Right ventricle myocardium inferior (tissue), 1 donor: ENCODE measurements around the gene MRPS31. TPM values are rescaled to one million over a fixed set of nuclear protein-coding genes. Genes with fewer than 3 reads are reported as not detected.
"Not testable (repeated sequence)": the region's sequence is repeated elsewhere in the genome, so short reads cannot be mapped to it uniquely, and the experiment has no call there.

ENCODE experiments used
- ATAC-seq: fragments of 200-7000 bp; cut with Tn5 transposase; one replicate; pipeline ENCODE4 v1.9.1; 2020; ENCODE audit warnings: mild to moderate bottlenecking, moderate library complexity
- DNase-seq: peaks from one replicate; pipeline ENCODE4 v3.0.0; 2021; ENCODE audit errors: missing footprints
- intact Hi-C: fragments of 100-400 bp; cut with DNase I; formaldehyde crosslinking; loops from one replicate; pipeline ENCODE4 v1.11.0; 2022
- total RNA-seq: library from RNA; stranded (reverse); fragmentation: NEBNext Ultra II Directional; extraction: Animal tissue kit (Norgen Biotek cat#: 25700); gene quantifications from one replicate; pipeline ENCODE4 v1.2.1, GENCODE V29; 2021
- donor health status: DM: no; HTN: yes; CAD: no; lungs with severe emphysema.

Gene MRPS31
- total RNA-seq, 1 donor from 2014 or later = 30.0 TPM

DNA sequence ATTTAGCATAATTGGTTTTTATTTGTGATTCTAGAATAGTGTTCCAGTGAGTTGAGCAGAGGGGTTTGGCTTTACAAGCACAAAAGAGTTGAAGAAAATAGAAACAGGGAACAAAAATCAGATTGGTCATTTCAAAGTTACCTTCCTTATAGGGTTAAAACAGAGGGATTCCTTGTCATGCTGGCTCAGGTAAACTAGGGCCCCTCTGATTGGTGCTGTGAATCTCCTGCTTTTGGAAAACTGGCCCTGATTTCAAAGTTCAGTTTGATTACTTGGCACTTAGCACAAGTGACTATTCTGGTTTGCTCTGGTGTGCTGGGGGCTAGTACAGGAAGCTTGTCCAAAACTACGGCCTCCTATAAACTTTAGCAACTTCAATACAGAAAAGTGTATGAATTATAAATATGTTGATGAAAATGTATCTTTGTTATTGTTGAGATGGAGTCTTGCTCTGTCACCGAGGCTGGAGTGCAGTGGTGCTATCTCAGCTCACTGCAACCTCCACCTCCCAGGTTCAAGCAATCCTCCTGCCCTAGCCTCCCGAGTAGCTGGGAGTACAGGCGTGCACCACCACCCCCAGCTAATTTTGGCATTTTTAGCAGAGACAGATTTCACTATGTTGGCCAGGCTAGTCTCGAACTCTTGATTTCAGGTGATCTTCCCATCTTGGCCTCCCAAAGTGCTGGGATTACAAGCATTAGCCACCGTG lies 1.9 kb upstream of the MRPS31 start:
- intact Hi-C loops = loop anchor here (10.0 kb wide), 1 partner anchor 1738 kb away; the partner anchor contains the start of genes NHLRC3 and PROSER1
- ATAC-seq (no peak), DNase-seq (no peak)

DNA sequence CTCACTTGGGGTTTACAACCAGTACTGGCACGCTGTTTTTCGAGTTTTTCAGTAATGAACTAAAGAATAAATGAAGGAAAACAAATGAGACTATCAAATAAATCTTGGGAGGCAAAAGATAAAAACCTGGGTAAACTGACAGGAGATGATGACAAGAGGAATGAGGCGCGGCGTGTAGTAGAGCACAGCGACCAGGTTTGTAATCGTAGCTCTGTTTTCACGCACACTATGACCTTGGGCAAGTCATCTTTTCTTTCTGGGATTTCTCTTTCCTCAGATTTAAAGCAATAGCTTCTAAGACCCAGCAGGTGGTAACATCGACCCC lies 419 bp downstream of the MRPS31 start:
- intact Hi-C loops = loop anchor here (10.0 kb wide), 1 partner anchor 1736 kb away; the partner anchor contains the start of genes NHLRC3 and PROSER1
- DNase-seq = no peak
- no peak for ATAC-seq

DNA sequence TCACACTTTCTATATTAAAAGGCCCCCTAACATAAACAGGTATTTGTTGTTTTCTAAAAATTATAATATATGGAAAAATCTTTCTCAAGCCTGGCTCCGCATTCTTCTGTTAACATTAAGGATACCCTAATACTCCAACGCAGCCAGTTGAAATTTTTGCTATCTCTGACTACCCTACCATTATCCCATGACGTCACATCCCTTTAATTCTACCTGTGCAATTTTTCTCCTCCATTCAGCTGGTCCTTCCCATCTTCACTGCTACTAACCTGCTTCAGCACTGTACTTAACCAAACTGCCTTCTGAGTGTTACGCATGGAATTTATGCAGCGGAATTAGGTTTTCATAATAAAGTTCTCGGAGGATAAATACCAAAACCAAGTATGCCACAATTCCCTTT lies 1.0 kb downstream of the MRPS31 start:
- intact Hi-C loops = loop anchor here (10.0 kb wide), 1 partner anchor 1735 kb away; the partner anchor contains the start of genes NHLRC3 and PROSER1
- DNase-seq = no peak
- no peak for ATAC-seq

DNA sequence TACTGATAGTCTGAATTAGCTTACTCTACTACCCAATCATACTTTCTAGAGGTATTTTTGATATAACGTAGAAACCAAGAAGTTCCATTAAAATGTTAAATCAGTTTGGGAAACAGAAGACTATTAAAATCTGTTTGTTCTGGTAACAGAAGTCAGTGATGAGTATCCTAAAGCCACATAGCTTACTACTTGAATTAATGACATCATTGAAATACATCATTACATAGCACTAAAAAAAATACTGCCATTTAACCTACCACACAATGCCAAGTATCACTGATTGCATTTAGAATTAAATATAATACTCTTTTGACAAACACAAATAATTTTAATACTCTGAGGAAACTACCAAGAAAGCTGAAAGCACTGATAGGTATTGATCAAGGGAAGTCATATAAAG lies 5.4 kb downstream of the MRPS31 start:
- ATAC-seq = no peak
- intact Hi-C loops = no loop called here
- no peak for DNase-seq

DNA sequence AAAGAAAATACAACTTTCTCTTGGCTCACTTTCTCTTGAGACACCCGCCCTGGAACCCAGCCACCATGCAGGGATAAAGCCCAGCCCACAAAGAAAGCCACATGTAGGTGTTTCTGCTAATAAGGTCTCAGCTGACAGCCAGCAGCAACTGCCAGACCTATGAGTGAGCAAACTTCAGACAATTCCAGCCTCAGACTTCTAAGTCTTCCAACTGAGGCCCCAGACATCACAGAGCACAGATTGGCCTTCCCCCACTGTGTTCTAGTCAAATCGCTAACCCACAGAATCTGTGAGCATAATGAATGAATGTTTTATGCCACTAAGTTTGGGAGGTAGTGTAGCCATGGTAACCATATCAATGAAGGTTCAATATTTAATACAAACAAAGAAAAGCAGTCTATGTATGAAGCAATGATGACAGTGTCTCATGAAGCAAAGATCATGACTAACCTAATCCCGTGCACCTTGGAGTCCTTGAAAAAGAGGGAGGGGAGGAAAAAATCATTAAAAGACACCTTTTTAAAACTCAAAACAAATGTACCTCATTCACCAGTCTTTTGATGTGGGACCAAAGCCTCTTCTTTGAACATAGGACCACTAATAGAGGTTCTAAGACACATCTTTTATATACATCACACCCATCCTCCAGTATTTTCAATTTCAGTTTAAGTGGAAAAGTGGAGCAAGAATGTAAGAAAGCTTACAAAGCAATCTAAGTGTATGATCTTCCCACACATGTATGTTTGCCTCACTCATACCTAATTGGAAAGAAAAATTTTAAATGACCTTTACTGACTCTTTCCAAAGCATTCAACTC lies 6.2 kb downstream of the MRPS31 start:
- ATAC-seq (no peak), DNase-seq (no peak)
- intact Hi-C loops = no loop called here

DNA sequence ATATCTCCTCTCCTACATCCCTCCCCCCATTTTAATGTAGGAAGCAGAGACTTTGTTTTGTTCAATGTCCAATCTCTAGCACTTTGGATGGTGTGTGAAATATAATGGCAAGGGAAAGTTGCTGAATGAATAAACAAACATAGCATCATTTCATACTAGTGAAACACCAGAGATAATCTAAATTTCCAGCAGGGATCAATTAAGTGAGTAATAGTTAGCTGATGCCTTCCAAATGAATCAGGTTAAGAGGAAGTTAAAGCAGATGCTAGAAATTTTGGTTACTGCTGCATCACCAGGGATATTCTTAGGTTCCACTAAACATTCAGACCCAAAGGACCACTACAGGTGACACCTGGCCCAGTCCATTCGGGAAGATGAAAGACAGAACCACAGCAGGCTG lies 8.1 kb downstream of the MRPS31 start:
- ATAC-seq (no peak), DNase-seq (no peak)
- intact Hi-C loops = no loop called here

DNA sequence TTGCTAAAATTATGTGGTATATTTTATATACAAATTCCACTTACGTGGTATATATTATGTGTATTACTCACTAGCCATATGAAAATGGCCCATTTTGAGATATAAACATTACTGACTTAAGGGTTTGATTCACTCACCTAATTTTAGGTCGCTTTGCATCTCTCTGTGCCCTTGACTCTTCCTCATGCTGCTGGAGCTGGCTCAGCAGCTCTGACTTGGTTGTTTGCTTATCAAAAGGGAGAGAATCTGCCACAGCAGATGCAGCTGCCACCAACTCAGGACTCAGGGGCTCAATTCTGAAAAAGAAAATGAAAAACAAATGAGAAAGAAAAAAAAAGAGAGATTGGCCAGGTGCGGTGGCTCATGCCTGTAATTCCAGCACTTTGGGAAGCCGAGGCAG lies 12.2 kb downstream of the MRPS31 start:
- intact Hi-C loops = no loop called here
- no peak for ATAC-seq

DNA sequence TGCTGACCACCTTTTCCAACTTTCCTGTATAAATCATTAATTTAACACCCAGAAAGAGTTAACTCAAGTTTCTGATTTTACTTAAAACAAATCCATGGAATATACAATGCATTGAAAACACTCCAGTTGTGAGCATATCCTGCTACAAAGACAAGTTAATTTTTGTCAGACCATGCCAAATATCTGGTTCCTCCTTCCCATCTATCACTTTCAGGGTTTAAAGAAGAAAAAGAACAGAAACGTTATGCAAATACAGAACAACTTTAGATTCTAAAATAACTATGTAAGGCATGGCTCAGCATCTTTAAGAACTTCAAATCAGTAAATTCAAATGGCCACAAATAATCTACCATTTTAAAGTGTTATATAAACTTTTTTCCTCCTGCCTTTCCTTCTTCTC lies 14.9 kb downstream of the MRPS31 start:
- DNase-seq (no peak), ATAC-seq (no peak)
- intact Hi-C loops = no loop called here

More for the DNA sequence above, 12.2 kb downstream of the MRPS31 start:
- DNase-seq = no peak

DNA sequence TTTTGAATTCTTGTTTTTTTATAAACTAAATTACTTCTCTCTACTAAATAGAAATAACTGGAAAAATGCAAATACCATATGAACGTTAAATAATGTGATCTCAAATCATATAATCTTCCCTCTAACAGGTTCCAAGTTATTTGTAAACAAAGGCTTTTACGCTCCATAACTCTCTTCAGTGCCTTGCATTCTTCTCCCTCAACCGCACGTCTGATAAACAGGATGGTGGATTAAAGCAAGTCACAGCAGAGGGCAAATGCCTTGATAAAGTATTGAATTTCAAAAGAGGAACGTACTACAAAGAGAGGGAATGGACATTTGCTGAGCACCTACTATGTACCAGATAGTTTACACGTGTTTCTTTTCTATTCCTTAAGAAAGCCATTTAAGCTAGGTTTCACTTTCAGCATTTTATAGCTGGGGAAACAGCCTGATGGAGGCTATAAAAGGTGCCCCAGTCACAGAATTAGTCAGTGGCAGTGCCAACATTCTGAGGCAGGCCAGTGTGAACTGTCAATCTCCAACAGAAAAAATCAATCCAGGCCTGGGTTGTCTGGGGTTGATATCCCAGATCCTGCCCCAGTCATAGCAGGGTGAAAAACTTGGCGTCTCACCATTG lies 15.8 kb downstream of the MRPS31 start:
- intact Hi-C loops = no loop called here
- ATAC-seq = no peak
- no peak for DNase-seq

DNA sequence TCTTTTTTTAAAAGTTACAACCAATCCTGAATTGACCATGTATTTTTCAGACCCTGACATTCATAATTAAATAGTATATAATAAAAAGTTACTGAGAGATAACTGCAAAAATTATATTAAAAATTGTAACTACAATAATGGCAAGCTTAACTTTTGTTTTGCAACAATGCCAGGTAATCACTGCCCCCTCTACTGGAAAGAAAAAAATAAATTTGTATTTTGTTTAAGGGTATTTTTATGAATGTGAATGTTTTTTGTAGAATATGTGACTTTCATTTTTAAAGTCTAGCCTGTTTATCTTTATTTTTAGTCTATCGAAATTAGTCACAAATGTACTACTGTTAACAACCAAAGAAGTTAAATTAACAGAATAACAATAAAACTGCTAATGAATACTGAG lies 21.7 kb downstream of the MRPS31 start:
- no peak for DNase-seq
- intact Hi-C loops = no loop called here
- ATAC-seq = no peak

DNA sequence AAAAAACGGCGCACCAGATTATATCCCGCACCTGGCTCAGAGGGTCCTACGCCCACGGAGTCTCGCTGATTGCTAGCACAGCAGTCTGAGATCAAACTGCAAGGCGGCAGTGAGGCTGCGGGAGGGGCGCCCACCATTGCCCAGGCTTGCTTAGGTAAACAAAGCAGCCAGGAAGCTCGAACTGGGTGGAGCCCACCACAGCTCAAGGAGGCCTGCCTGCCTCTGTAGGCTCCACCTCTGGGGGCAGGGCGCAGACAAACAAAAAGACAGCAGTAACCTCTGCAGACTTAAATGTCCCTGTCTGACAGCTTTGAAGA lies 35.8 kb downstream of the MRPS31 start:
- ATAC-seq, DNase-seq, intact Hi-C loops: not testable (repeated sequence)

DNA sequence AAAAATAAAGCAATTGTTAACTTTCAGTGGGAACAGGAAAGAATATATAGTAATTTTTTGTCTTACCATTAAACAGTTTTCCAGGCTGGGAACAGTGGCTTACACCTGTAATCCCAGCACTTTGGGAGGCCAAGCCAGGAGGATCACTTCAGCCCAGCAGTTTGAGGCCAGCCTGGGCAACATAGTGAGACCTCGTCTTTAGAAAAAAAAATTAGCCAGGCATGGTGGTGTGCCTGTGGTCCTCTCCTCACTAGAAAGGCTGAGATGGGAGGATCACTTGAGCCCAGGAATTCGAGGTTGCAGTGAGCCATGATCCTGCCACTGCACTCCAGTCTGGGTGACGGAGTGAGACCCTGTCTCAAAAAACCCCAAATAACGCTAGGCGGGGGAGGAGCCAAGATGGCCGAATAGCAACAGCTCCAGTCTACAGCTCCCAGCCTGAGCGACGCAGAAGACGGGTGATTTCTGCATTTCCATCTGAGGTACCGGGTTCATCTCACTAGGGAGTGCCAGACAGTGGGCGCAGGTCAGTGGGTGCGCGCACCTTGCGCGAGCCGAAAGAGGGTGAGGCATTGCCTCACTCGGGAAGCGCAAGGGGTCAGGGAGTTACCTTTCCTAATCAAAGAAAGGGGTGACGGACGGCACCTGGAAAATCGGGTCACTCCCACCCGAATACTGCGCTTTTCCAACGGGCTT lies 36.3 kb downstream of the MRPS31 start:
- intact Hi-C loops, ATAC-seq, DNase-seq: not testable (repeated sequence)

DNA sequence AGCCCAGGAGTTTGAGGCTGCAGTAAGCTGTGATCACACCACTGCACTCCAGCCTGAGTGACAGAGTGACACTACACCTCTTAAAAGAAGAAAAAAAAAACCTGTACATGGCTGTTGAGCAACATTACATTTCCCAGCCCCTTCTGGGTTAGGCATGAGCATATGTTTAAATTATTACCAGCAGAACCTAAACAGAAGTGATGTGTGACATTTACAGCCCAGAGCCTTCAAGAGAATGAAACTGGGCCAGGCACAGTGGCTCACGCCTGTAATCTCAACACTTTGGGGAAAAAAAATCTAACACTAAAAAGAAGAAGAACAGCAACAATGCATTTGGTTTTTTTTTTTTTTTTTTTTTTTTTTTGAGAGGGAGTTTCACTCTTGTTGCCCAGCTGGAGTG lies 38.3 kb downstream of the MRPS31 start:
- intact Hi-C loops = no loop called here
- no peak for DNase-seq
- ATAC-seq = no peak

DNA sequence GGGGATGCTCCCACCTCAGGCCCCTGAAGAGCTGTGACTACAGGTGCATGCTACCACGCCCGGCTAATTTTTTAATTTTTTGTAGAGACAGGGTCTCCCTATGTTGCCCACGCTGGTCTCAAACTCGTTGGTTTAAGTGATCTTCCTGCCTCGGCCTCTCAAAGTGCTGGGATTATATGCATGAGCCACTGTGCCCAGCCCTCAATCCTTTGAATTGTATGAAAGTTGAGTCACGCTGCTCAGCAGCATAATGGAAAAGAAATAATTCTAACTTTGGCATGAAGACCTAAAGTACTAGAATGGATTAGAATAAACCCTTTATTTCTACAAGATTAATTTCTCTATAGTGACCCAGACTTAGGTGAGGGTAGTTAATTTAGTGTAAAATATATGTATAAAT lies 42.4 kb downstream of the MRPS31 start:
- intact Hi-C loops = no loop called here
- DNase-seq = no peak
- ATAC-seq = no peak

DNA sequence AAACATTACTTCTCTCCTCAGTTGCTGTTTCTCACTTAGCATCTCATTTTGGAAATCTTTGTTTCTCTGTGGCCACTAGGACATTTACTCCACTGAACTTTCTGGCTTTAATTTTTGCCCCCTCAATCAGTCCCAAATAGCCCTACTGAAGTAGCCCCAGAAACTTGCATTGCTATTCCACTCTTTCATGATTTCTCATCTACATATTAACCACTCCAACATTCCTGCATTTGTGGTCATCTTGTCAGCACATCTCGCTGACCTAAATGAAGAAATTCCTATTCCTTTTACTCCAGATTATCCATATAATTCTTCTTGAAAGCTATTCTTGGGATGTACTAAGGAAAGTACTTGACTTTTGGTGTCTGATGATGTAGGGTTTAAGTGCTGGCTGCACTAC lies 56.6 kb downstream of the MRPS31 start:
- ATAC-seq, intact Hi-C loops, DNase-seq: not testable (repeated sequence)

DNA sequence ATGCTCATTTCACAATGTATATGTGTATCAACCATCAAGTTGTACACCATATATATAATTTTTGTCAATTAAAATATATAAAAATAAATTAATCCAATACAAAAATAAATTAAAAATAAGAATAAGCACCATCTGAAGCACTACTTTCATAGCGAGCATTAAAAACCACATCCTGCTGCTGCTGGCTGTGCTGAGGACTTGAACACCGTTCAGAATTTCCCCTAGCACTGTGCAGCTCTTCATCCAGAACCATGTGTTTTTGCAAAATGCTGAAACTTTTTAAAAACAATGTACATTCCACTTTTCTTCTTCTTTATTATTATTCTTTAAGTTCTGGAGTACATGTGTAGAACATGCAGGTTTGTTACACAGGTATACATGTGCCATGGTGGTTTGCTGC lies 64.6 kb downstream of the MRPS31 start:
- intact Hi-C loops = no loop called here
- DNase-seq = no peak
- ATAC-seq = no peak

DNA sequence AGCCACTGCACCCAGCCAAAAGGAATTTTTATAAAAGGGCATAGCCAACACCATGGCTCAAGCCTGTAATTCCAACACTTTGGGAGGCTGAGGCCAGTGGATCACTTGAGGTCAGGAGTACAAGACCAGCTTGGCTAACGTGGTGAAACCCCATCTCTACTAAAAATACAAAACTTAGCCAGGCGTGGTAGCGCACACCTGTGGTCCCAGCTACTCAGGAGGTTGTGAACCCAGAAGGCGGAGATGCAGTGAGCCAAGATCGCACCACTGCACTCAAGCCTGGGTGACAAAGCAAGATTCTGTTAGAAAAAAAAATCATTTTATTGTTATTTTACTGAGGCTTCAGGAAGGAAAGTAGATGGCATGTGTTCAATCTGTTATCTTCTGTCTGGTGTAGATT lies 73.3 kb downstream of the MRPS31 start:
- no peak for ATAC-seq
- no peak for DNase-seq
- intact Hi-C loops = no loop called here

DNA sequence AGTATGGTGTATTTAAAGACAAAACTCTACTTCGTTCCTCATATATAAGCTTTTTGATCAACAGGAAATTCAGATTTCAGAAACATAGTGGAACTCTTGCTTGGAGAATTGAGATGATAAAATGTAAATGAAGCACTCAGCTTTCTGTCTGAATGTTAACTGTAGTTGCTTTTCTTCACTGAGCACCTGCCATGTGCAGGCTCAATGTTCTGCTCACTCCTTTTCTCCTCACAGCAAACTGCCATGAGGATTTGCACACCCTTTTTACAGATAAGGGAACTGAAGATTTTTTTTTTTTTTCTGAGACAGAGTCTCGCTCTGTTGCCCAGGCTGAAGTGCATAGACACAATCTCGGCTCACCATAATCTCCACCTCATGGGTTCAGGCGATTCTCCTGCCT lies 76.6 kb downstream of the MRPS31 start:
- DNase-seq (no peak), ATAC-seq (no peak)
- intact Hi-C loops = no loop called here

DNA sequence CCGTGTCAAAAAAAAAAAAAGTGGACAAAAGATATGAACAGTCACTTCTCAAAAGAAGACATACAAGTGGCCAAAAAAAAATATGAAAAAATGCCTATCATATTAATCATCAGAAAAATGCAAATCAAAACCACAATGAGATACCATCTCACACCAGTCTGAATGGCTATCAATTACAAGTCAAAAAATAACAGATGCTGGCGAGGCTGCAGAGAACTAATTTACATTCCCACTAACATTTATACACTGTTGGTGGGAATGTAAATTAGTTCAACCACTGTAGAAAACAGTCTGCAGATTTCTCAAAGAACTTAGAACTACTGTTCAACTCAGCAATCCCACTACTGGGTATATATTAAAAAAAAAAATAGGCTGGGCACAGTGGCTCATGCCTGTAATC lies 78.0 kb downstream of the MRPS31 start:
- intact Hi-C loops = no loop called here
- no peak for ATAC-seq
- DNase-seq = no peak
